ENCODE measurements around the gene ACAT2. TPM values are rescaled to one million over a fixed set of nuclear protein-coding genes. Genes with fewer than 3 reads are reported as not detected.

ACAT2 gene
- 50.0 and 66.7 TPM in 2 replicates for total RNA-seq

DNA sequence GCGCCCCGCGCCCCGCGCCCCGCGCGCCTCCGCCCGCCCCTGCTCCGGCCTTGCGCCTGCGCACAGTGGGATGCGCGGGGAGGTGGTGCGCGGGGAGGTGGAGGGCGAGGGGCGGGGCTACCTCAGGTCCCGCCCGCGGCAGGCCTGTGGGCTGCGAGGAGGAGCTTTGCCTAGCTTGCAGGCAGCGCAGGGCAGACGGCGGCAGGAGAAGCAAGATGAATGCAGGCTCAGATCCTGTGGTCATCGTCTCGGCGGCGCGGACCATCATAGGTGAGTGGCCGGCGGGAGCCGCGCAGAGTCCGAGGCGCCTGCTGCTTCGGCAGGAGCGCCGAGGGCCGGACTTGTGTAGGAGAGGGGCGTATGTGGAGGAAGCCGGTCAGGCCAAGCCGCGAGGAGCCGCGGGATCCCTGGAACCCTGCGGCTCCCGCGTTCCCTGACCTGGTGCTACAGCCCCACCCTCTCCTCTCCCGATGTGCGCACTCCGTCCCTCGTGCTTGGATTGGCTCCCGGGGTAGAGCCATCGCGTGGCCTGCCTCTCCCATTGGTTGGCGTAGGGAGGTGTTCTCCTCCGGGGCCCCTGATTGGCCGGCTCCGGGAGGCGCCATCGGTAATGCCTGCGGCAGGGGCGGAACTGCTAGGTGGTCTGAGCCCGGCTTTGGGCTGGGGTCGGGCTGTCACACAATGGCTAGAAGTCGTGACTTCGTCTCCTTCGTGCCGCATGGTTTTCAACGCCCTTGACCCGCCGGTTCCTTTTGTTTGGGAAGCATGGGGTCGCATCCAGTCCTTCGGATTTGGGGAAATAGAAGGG, at the start of gene ACAT2:
TSS of gene ACAT2 (plus strand) at position 173 of the 808 bp plus-strand sequence. CDS start at position 216, 43 bp downstream.

DNA sequence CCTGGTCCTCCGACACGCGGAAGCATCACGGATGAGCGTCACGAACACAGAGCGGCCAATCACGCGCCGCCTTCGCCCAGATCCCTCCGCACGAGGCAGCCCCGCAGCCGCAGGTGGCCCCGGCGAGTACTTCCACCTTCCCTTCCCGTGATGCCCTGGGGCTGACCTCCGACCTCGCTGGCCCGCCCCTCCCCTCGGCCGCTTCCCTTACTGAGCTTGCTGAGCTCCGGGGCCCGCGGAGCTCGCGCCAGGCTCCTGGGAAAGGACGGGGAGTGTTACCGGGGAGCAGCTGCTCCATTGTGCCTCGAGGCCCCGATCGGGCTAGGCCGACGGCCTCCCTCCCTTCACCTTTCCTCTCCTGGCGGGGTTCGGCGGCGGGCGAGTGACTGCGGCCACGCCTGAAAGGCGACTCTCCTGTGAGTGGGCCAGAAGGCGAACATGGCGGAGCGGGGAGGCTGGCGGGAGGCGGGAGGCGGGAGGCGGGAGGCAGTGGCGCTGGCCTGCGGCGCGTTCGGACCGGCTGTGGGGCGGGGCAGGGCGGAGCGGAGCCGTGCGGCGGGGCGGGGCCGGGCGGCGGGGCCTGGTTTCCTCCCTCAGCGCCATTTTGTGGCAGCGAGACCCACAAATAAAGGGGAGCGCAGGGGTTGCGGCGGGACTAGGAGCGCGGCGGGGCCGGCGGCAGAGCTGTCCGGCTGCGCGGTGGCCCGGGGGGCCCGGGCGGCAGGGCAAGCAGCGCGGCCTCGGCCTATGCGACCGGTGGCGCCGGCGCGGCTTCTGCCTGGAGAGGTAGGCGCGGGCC, 34.7 kb upstream of the ACAT2 start, which contains the start of gene WTAP:
TSS of gene WTAP (plus strand) at position 589 of the 799 bp plus-strand sequence. CDS start 8,760 bp downstream, outside the sequence.

DNA sequence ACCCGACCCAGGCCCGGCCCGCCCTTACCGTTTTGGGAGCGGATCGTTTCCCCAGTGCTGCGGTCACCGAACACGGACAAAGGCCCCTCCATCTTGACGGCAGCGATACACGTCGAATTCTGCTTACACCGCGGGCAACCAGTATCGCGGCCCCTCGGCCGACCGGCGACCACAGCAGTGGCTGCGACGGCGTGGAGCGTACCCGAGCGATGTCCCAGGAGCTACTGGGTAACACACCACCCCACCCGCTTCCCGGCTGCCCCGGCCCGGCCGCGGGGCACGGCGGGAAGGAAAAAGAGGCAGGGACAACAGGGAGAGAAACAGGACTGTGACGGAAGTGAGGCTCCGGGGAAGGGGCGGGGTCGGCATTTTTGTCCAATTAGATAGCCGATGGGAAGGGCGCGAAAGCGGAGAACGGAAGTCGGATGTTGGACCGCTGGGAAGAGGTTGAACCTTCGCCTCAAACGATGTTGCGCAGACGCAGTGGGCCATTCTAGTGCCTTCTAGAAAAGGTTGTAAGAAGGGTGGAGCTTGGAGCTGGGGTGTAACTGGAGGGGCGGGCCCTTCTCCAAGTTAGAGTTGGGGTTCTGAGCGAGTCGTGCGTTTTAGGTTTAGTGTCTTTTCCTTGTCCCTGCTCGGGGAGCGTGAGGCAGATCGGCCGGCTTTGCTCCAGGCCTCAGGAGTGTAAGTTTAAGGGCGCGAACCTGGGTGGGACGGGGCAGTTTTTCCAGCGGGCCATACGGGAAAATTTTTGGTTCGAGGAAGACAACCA, 27.7 kb downstream of the ACAT2 start, which contains the start of gene TCP1:
TSS of gene TCP1 (minus strand) at position 226 of the 772 bp plus-strand sequence. CDS start at position 92, 134 bp downstream.

GRCh38 chr6:159790149-159790955, 28.5 kb downstream of the ACAT2 start, which contains the start of gene MRPL18:
Gene MRPL18 (plus strand): TSS chr6:159790467. CDS start chr6:159790588, 121 bp downstream.

GRCh38 chr6:159800141-159800865, 38.5 kb downstream of the ACAT2 start, which contains the start of gene PNLDC1:
Gene PNLDC1 (plus strand): TSS chr6:159800276. CDS start chr6:159800308, 32 bp downstream.

Small RNA genes lying within 50 kb of the gene (small RNA-seq; reads per million reads assigned to genes)
- gene RNU4ATAC18P (not detected), gene SNORA20 (1,190 reads per million, percentile 99 among the genes with 10 or more reads in this experiment), gene SNORA29 (not detected)

Other genes starting within 250 kb of the ACAT2 start
- gene SOD2, start 68.8 kb upstream of the ACAT2 start, total RNA-seq: 642 and 1,435 TPM in 2 replicates
- gene WTAP, start 34.5 kb upstream of the ACAT2 start, total RNA-seq: 104 and 147 TPM in 2 replicates
- gene TCP1, start 27.6 kb downstream of the ACAT2 start, total RNA-seq: 166 and 178 TPM in 2 replicates
- gene MRPL18, start 28.4 kb downstream of the ACAT2 start, total RNA-seq: 47.8 and 50.6 TPM in 2 replicates
- gene PNLDC1, start 38.2 kb downstream of the ACAT2 start, total RNA-seq: 0.81 and 1.2 TPM in 2 replicates
- gene MAS1, start 128.9 kb downstream of the ACAT2 start, total RNA-seq: not detected in 2 replicates
- gene IGF2R, start 207.0 kb downstream of the ACAT2 start, total RNA-seq: 95.2 and 115 TPM in 2 replicates